ENCODE results near the gene FCAMR.

Gene FCAMR

GRCh38 chr1:206970446-206970845 is at the start of gene FCAMR:
FCAMR (minus strand) TSS chr1:206970460; CDS start chr1:206970125, 335 bp downstream.
- peak; percentile 49 for FAIRE-seq

GRCh38 chr1:207019661-207020060 is 49.4 kb upstream of the FCAMR start:
- DNase-seq (ENCODE audit: insufficient read length, low spot score) = no peak
- no peak for FAIRE-seq

More at GRCh38 chr1:206970446-206970845, at the start of gene FCAMR:
- DNase-seq (ENCODE audit: insufficient read length, low spot score) = no peak

- no peak for DNase-seq (ENCODE audit: insufficient read length, low spot score)
- FAIRE-seq = no peak
Measured at GRCh38 chr1:207019161-207019560, 48.9 kb upstream of the FCAMR start.

GRCh38 chr1:207018707-207019106 is 48.4 kb upstream of the FCAMR start:
- FAIRE-seq = no peak
- no peak for DNase-seq (ENCODE audit: insufficient read length, low spot score)

- DNase-seq (ENCODE audit: insufficient read length, low spot score) = no peak
- no peak for FAIRE-seq
Measured at GRCh38 chr1:207017615-207018559, 47.6 kb upstream of the FCAMR start.

- no peak for DNase-seq (ENCODE audit: insufficient read length, low spot score)
Measured at GRCh38 chr1:207015791-207016190, 45.5 kb upstream of the FCAMR start.

GRCh38 chr1:207014728-207015127 is 44.5 kb upstream of the FCAMR start:
- FAIRE-seq (no peak), DNase-seq (ENCODE audit: insufficient read length, low spot score) (no peak)

More at GRCh38 chr1:207015791-207016190, 45.5 kb upstream of the FCAMR start:
- no peak for FAIRE-seq

GRCh38 chr1:207013321-207014085 is 43.2 kb upstream of the FCAMR start:
- no peak for DNase-seq (ENCODE audit: insufficient read length, low spot score)
- FAIRE-seq = no peak

GRCh38 chr1:207010726-207011125 is 40.5 kb upstream of the FCAMR start:
- DNase-seq (ENCODE audit: insufficient read length, low spot score) = no peak
- no peak for FAIRE-seq

GRCh38 chr1:207009945-207010344 is 39.7 kb upstream of the FCAMR start:
- DNase-seq (ENCODE audit: insufficient read length, low spot score) (no peak), FAIRE-seq (no peak)

GRCh38 chr1:207009182-207009850 is 39.1 kb upstream of the FCAMR start:
- no peak for FAIRE-seq
- DNase-seq (ENCODE audit: insufficient read length, low spot score) = no peak

GRCh38 chr1:207007352-207008033 is 37.2 kb upstream of the FCAMR start:
- FAIRE-seq = no peak
- no peak for DNase-seq (ENCODE audit: insufficient read length, low spot score)

- FAIRE-seq (no peak), DNase-seq (ENCODE audit: insufficient read length, low spot score) (no peak)
Measured at GRCh38 chr1:207006914-207007313, 36.7 kb upstream of the FCAMR start.

GRCh38 chr1:207006083-207006482 is 35.8 kb upstream of the FCAMR start:
- DNase-seq (ENCODE audit: insufficient read length, low spot score) (no peak), FAIRE-seq (no peak)

GRCh38 chr1:207004931-207005830 is 34.9 kb upstream of the FCAMR start:
- FAIRE-seq (peak; percentile 63), DNase-seq (ENCODE audit: insufficient read length, low spot score) (peak; percentile 27)

- FAIRE-seq (no peak), DNase-seq (ENCODE audit: insufficient read length, low spot score) (no peak)
Measured at GRCh38 chr1:207003210-207003609, 33.0 kb upstream of the FCAMR start.

- no peak for FAIRE-seq
- DNase-seq (ENCODE audit: insufficient read length, low spot score) = no peak
Measured at GRCh38 chr1:207002724-207003146, 32.5 kb upstream of the FCAMR start.

GRCh38 chr1:207001492-207002245 is 31.4 kb upstream of the FCAMR start:
- FAIRE-seq (no peak), DNase-seq (ENCODE audit: insufficient read length, low spot score) (no peak)
